VCaP (cell line): ENCODE results near the gene CAMTA1.

Experiments used
- H3K27ac ChIP-seq: fragments of 450-650 bp; 2 replicates; pipeline ENCODE4 v1.5.1; 2017
- TF ChIP-seq, protein P1 (sequence below): fragments of 450-650 bp; conservative IDR thresholded peaks from 2 replicates; pipeline ENCODE4 v1.5.1; 2017; ENCODE audit warnings: mild to moderate bottlenecking, moderate library complexity

CAMTA1 gene

GRCh38 chr1:7582460-7582972 is 797.3 kb downstream of the CAMTA1 start:
- H3K27ac ChIP-seq = no peak overlapping the region
- TF ChIP-seq, protein P1, sequence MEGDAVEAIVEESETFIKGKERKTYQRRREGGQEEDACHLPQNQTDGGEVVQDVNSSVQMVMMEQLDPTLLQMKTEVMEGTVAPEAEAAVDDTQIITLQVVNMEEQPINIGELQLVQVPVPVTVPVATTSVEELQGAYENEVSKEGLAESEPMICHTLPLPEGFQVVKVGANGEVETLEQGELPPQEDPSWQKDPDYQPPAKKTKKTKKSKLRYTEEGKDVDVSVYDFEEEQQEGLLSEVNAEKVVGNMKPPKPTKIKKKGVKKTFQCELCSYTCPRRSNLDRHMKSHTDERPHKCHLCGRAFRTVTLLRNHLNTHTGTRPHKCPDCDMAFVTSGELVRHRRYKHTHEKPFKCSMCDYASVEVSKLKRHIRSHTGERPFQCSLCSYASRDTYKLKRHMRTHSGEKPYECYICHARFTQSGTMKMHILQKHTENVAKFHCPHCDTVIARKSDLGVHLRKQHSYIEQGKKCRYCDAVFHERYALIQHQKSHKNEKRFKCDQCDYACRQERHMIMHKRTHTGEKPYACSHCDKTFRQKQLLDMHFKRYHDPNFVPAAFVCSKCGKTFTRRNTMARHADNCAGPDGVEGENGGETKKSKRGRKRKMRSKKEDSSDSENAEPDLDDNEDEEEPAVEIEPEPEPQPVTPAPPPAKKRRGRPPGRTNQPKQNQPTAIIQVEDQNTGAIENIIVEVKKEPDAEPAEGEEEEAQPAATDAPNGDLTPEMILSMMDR = no peak

- TF ChIP-seq, protein P1 = no peak
Measured at GRCh38 chr1:7583291-7584096, 798.2 kb downstream of the CAMTA1 start.

DNA sequence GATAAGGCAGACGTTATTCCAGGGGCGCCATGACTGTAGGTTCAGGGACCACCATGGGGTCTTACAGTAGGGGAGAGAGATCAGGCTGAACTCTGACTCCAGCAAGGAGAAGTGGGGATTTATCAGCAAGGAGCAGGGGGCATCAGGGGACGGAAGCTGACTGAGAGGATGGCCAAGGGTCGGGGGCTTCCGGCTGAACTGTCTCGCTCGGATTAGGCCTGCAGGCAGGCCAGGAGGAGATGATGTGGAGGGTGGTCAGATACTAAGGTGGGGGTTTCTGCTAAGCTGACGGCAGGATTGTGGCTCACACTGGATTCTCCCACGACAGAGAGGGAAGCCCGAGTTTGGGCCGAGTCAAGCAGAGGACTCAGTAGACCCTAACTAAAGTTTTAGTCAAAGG is 798.9 kb downstream of the CAMTA1 start:
- H3K27ac ChIP-seq = no peak overlapping the region
- TF ChIP-seq, protein P1 = no peak

More at GRCh38 chr1:7583291-7584096, 798.2 kb downstream of the CAMTA1 start:
- H3K27ac ChIP-seq = no peak overlapping the region

GRCh38 chr1:7584643-7585042 is 799.4 kb downstream of the CAMTA1 start:
- H3K27ac ChIP-seq = no peak overlapping the region
- TF ChIP-seq, protein P1 = no peak

- H3K27ac ChIP-seq = no peak overlapping the region
- TF ChIP-seq, protein P1 = no peak
Measured at GRCh38 chr1:7585216-7585907, 800.1 kb downstream of the CAMTA1 start.

DNA sequence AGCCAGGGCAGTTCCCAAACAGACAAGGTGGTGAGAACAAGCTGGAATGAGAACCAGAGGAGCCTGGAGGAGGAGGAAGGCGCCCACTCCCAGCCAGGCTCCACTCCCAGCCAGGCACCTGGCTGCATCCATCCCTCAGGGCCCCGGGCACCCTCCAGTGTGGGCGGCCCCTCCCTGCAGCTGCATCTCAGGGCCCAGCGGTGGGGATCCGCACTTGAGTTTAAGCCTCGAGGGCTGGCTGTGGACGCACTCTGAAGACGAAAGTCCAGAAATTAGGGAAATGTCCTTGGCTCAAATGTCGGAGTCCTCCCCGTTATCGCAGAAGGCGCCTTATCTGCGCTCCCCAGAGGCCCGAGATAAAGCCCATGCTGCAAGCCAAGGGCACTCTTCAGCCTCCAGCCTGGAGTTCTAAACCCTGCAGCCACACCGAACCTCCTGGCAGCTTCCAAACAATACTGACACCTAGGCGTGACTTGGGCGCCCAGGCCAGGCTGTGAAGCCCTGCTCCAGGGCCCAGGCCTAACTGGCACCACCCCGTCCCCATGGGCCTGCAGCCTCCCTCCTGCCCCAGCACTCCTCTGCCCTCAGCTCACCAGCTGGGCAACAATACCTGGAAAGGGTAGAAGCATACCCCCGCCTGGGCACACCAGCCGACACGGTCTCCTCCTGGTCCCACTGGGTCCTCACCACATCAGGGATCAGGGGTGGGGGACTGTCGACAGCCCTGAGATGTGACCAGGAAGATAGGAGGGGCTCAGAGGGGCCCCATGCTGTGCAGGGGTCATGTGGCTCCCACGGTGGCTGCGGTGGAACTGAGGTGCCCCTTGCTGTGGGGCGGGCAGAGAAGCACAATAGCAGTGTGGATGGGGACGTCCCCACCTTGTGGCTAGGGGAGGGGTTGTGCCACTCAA is 801.0 kb downstream of the CAMTA1 start:
- TF ChIP-seq, protein P1 = no peak
- no peak overlapping the region for H3K27ac ChIP-seq
